Activated CD4-positive, alpha-beta T cell treated with anti-CD3 and anti-CD28 coated beads for 48 hours (primary cell): ENCODE data around the gene PLEKHH1.

Experiments used
- DNase-seq: peaks from one replicate; pipeline ENCODE4 v3.0.0-alpha.2; 2020

The PLEKHH1 gene

DNA sequence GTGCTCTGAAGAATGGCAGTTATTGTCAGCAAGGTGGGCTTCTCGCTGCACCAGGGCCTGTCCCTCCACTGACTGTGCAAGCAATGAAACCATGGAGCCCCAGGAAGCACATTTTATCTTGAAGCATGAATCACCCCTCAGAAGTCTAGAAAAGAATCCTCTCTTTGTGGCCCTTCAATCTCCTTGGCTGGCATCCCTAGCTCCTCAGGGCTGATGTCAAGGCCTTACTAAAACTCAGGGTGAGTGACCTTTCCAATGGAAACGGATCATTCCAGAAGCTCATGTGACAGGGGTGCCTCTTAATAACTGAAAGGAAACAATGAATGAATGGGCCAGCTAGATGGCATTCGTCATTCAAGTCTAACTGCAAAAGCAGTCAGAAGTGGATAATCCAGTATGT lies 22.3 kb upstream of the PLEKHH1 start:
- DNase-seq, result no peak

- no peak for DNase-seq
These were observed 20.4 kb upstream of the PLEKHH1 start for GRCh38 chr14:67512463-67513310.

DNA sequence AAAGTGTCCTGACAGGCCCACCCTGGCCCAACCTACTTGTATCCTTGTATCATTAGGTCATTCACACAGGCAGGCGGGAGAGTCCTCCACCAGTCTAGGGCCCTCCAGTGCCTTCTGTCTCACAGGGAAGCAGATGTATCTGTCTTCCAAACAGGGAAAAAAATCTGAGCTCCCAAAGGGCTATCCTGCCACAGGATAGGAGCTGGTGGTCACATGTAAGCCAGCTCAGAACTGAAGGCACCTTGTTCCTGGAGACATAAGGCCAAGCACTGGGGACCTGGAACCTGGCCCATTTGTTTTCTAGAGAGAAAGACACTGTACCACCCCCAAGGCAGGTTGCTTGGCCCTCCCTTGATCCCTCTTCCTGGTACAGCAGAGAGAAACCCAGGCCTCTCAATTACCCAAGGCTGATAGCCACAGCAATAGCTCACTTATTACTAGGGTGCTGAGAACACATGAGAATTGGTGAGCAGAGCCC lies 19.4 kb upstream of the PLEKHH1 start:
- no peak for DNase-seq

DNA sequence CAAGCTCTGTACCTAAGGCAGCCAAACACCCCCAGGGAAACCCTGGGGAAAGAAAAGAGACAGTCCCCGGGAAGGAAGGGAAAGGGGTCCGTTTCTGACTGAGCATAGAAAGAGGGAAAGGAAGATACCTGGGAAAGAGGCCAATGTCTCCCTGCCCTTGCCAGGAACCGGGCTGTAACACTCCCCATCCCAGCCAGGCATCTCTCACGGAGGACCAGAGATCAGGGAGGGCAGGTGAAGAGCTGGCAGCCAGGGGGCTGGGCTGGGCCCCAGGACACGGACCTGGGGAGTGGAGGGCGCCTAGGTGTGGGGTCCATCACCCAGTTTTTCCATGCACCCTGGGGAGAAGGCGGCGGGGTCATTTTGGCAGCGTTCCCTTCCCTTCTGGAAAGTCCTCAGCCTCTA lies 18.9 kb upstream of the PLEKHH1 start:
- no peak for DNase-seq

DNA sequence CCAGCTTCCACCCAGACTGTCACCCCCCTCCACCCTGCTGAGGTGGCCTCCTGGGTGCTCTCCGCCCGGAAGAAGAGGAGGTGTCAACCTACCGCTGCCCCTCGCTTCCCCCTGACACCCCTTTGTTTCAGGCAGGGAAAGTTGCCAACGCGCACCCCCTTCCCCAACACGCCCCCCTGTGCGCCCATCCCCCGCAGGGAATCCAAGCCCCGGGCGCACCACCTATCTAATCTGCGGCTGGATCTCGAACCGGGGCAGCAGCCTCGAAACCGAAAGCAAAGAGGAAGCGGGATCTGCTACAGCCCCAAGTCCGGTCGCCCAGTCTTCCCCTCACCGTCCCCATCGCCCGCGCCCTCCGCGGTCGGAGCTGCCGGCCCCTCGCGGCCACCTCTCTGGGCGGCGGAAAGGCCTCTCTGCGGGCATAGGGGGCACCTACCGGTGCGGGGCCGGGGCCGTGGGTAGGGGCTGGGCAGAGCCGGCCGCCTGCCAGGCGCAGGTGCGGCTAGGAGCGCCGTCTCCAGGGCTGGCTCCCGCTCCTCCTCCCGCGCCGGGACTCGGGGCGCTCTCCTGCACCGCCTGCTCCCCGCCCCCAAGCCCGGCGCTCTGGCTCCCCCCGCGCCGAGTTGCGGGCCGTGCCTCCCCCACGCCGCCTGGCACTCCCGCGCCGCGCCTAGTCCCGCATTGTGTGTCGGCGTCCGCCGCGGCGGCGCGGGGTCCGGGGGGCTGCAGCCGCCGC lies 18.3 kb upstream of the PLEKHH1 start:
- peak; percentile 43 for DNase-seq

GRCh38 chr14:67515386-67516079 lies 17.6 kb upstream of the PLEKHH1 start:
- DNase-seq, result peak; percentile 54

DNA sequence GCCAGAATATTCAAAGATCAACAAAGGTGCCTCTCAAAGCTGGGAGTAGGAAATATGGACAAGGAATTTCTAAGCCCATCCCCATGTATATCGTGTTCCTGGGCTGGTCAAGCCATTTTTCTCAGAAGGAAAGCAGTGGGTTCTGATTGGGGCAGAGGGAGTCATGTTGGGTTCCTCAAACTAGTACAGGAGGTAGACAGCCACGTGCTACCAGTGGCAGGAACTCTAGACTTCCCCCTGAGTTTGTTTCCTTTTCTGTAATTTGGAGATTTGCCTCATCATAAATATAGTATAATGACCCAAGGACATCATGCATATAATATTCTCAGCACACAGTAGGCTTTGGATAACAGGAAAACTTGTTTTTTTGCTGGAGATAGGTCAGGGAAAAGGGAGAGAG lies 16.4 kb upstream of the PLEKHH1 start:
- no peak for DNase-seq

- no peak for DNase-seq
These were observed 16.0 kb upstream of the PLEKHH1 start for GRCh38 chr14:67517083-67517482.

DNA sequence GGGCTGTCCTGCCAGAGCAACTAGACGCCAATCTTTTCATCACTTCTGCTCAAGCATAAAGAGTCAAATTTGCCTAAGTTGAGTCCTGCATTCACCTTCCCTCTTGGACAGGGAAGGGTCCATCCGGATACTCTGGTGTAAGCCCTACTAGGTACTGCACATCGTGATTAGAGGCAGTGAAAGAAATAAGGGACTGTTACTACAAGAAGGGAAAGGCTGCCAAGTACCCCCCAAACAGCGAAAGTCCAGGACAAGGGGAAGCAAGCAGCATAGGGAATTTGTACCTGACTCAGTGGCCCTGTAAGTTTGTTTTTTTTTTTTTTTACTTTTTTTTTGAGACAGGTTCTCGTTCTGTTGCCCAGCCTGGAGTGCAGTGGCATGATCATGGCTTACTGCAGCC lies 13.7 kb upstream of the PLEKHH1 start:
- no peak for DNase-seq

DNA sequence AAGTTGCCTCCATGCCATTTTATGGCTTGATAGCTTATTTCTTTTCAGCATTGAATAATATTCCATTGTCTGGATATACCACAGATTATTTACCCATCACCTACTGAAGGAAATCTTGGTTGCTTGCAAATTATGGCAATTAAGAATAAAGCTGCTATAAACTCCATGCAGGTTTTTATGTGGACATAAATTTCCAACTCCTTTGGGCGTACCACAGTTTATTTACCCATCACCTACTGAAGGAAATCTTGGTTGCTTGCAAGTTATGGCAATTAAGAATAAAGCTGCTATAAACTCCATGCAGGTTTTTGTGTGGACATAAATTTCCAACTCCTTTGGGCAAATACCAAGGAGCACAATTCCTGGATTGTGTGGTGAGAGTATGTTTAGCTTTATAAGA lies 12.6 kb upstream of the PLEKHH1 start:
- DNase-seq, result no peak

- DNase-seq, result no peak
These were observed 10.8 kb upstream of the PLEKHH1 start for GRCh38 chr14:67522270-67522669.

- DNase-seq, result no peak
These were observed 9.1 kb upstream of the PLEKHH1 start for GRCh38 chr14:67523764-67524633.

DNA sequence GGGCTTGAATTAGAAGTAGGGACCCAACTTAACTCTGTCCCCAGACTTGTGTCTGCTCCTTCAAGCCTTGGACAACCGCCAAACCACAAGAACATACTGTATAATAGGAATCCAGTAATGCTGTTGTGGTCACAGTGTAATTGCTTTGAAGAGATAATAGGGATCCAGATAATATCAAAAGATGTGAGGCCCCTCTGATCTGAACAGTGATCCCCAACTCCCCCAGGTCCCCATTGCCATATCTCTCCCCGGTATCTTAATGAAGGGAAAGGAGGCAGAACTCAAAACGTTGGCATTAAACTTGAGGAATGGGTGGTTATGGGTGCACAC lies 8.5 kb upstream of the PLEKHH1 start:
- DNase-seq, result no peak

- DNase-seq, result no peak
These were observed 7.7 kb upstream of the PLEKHH1 start for GRCh38 chr14:67525389-67525788.

DNA sequence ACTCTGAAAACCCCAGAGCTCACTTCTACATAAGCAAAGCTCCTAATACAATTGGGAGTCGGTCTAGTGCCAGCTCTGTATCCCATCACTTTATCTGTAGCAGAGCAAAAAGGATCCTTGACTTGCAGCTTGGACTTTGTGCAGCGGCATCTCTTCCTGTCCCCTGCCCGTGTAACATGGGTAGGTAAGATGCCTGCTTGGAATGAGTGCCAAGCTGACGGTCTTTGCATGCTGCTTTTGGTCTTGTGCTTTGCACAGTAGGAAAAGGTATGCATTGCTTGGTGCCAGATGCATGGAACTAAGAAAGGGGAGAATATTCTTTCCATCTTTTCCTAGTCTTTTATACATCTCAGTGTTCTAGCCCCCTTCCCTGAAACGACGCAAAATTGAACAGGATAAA lies 6.9 kb upstream of the PLEKHH1 start:
- no peak for DNase-seq

GRCh38 chr14:67526676-67527459 lies 6.2 kb upstream of the PLEKHH1 start:
- peak; percentile 52 for DNase-seq

DNA sequence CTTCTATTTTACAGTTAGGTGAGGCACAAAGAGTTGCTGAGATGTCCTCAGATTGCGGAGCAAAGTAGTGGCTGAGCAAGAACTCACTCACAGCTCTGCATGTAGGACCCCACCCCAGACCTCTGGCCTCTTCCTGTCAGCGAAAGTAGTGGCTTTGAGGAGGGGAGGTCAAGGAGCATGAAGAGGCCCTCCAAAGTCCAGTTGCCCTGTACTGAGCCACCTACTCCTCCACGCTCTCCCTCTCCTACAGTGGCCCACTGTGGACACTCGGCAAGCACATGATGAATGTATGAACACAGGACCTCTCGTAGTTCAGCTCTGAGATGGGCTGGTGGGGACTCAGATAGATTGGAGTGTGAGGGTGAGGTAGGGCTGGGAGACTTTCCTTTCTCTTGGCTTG lies 5.3 kb upstream of the PLEKHH1 start:
- DNase-seq, result no peak

DNA sequence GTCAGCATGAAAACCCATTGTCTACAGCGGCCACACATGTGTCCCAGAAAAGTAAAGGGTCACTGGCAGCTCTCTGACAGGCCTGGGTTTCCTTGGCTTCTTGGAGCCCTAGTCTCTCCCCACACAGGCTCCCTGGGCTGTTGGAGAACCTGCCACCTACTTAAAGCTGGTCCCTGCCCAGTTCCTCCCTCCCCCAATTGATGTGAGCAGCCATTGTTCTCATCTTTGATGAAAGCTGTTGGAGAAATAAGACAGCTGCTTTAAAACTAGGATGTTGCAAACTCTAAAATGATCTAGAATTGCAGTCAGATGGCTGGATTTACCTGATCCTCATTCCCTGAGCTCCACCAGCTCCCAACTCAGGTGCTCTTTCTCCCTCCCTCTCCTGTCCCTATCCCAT lies 4.8 kb upstream of the PLEKHH1 start:
- DNase-seq, result no peak

GRCh38 chr14:67529947-67530935 lies 2.8 kb upstream of the PLEKHH1 start:
- no peak for DNase-seq

- no peak for DNase-seq
These were observed 488 bp upstream of the PLEKHH1 start for GRCh38 chr14:67532606-67532997.

- DNase-seq, result no peak
These were observed 630 bp downstream of the PLEKHH1 start for GRCh38 chr14:67533754-67534085.
